Ectodermal cell (in vitro differentiated cells): Measurements from ENCODE around the gene MT1H.
"Not testable (repeated sequence)": the region's sequence is repeated elsewhere in the genome, so short reads cannot be mapped to it uniquely, and the experiment has no call there.

Experiments used
- H3K27ac ChIP-seq: 2 replicates; pipeline ENCODE4 v1.7.0; 2013; ENCODE audit warnings: mild to moderate bottlenecking, low read depth, low read length; ENCODE audit not compliant: insufficient read depth, poor library complexity, severe bottlenecking
- H3K27me3 ChIP-seq: 2 replicates; pipeline ENCODE4 v1.7.0; 2013; ENCODE audit warnings: mild to moderate bottlenecking, low read length; ENCODE audit not compliant: insufficient read depth, control insufficient read depth, poor library complexity, severe bottlenecking
- H3K36me3 ChIP-seq: one replicate; pipeline ENCODE4 v1.7.0; 2013; ENCODE audit warnings: low read length; ENCODE audit not compliant: control insufficient read depth, insufficient read depth
- H3K4me1 ChIP-seq: one replicate; pipeline ENCODE4 v1.7.0; 2013; ENCODE audit warnings: low read length; ENCODE audit not compliant: control insufficient read depth, insufficient read depth
- H3K4me3 ChIP-seq: 2 replicates; pipeline ENCODE4 v1.7.0; 2013; ENCODE audit warnings: low read depth, low read length, control low read depth; ENCODE audit not compliant: insufficient read depth
- H3K9me3 ChIP-seq: 2 replicates; pipeline ENCODE4 v1.7.0; 2013; ENCODE audit warnings: mild to moderate bottlenecking, low read length, moderate library complexity; ENCODE audit not compliant: control insufficient read depth
- WGBS, 2 experiments: methylation state at CpG; one replicate each; pipeline ENCODE4 v1.1.7; 2013; ENCODE audit warnings: missing lambda C conversion rate in 2 of 2; 5-methylcytosine and 5-hydroxymethylcytosine counted together

MT1H gene

GRCh38 chr16:56664506-56664905, 5.1 kb upstream of the MT1H start:
- 100% methylated on average over 1 of the region's 1 CpG; no CpG with 5 or more reads in 1 of the 2 experiments for WGBS, 2 experiments

GRCh38 chr16:56665286-56666261, 4.0 kb upstream of the MT1H start:
- H3K27me3 ChIP-seq, result peaks cover 100% of the 10 kb centered on the region
- not testable (repeated sequence) for H3K9me3 ChIP-seq, H3K4me1 ChIP-seq, H3K4me3 ChIP-seq, H3K36me3 ChIP-seq, H3K27ac ChIP-seq
- 74 to 77% methylated on average over 8 of the region's 8 CpGs for WGBS, 2 experiments

More at GRCh38 chr16:56664506-56664905, 5.1 kb upstream of the MT1H start:
- H3K4me1 ChIP-seq, result peaks cover 6% of the 10 kb centered on the region
- no peak overlapping the region for H3K4me3 ChIP-seq
- no peaks in the 10 kb centered on the region for H3K36me3 ChIP-seq
- no peaks in the 10 kb centered on the region for H3K9me3 ChIP-seq
- H3K27me3 ChIP-seq, result peaks cover 100% of the 10 kb centered on the region
- H3K27ac ChIP-seq, result no peak overlapping the region

GRCh38 chr16:56667581-56668571, 1.7 kb upstream of the MT1H start, which contains the start of gene MT1G:
Gene MT1G (minus strand): TSS chr16:56668065. CDS start chr16:56667993, 72 bp downstream.
- H3K27ac ChIP-seq, result no peak within 1 kb of the TSS
- no peaks in the 10 kb centered on the region for H3K9me3 ChIP-seq
- 16 to 17% methylated on average over 46 of the region's 46 CpGs for WGBS, 2 experiments
- peaks cover 100% of the 10 kb centered on the region for H3K27me3 ChIP-seq
- no peak within 1 kb of the TSS for H3K4me3 ChIP-seq
- no peaks in the 10 kb centered on the region for H3K36me3 ChIP-seq
- H3K4me1 ChIP-seq, result peaks cover 3% of the 10 kb centered on the region

GRCh38 chr16:56669840-56670619, 416 bp downstream of the MT1H start:
- Histone ChIP-seq H3K27me3 (peaks cover 100% of the 10 kb centered on the region), H3K4me1 (no peaks in the 10 kb centered on the region), H3K9me3 (no peaks in the 10 kb centered on the region), H3K36me3 (no peaks in the 10 kb centered on the region), H3K27ac (no peak overlapping the region), H3K4me3 (no peak overlapping the region)
- 39% methylated on average over 19 of the region's 19 CpGs for WGBS, 2 experiments

GRCh38 chr16:56670620-56670934, 963 bp downstream of the MT1H start:
- Histone ChIP-seq H3K9me3 (no peaks in the 10 kb centered on the region), H3K4me1 (no peaks in the 10 kb centered on the region), H3K27ac (no peak overlapping the region), H3K36me3 (no peaks in the 10 kb centered on the region), H3K4me3 (no peak overlapping the region), H3K27me3 (peaks cover 100% of the 10 kb centered on the region)
- 46 to 69% methylated on average over 2 of the region's 2 CpGs for WGBS, 2 experiments

GRCh38 chr16:56671691-56672090, 2.1 kb downstream of the MT1H start:
- not testable (repeated sequence) for H3K9me3 ChIP-seq, H3K4me1 ChIP-seq, H3K27ac ChIP-seq, H3K36me3 ChIP-seq, H3K4me3 ChIP-seq
- 78 to 80% methylated on average over 1 of the region's 2 CpGs for WGBS, 2 experiments
- H3K27me3 ChIP-seq, result peaks cover 100% of the 10 kb centered on the region

- not testable (repeated sequence) for H3K27ac ChIP-seq, H3K9me3 ChIP-seq, H3K4me3 ChIP-seq, H3K4me1 ChIP-seq, H3K36me3 ChIP-seq
- WGBS, 2 experiments, result 83 to 92% methylated on average over 3 of the region's 3 CpGs
- H3K27me3 ChIP-seq, result peaks cover 100% of the 10 kb centered on the region
These were observed 2.6 kb downstream of the MT1H start for GRCh38 chr16:56672171-56672570.

GRCh38 chr16:56672761-56673536, 3.3 kb downstream of the MT1H start:
- Histone ChIP-seq H3K27me3 (peaks cover 100% of the 10 kb centered on the region), H3K4me3 (no peak overlapping the region), H3K9me3 (no peaks in the 10 kb centered on the region), H3K27ac (no peak overlapping the region), H3K36me3 (no peaks in the 10 kb centered on the region), H3K4me1 (no peaks in the 10 kb centered on the region)
- 87 to 91% methylated on average over 11 of the region's 11 CpGs for WGBS, 2 experiments

GRCh38 chr16:56673921-56674320, 4.3 kb downstream of the MT1H start:
- 40 to 41% methylated on average over 12 of the region's 12 CpGs for WGBS, 2 experiments
- no peaks in the 10 kb centered on the region for H3K4me1 ChIP-seq
- no peak overlapping the region for H3K4me3 ChIP-seq
- no peaks in the 10 kb centered on the region for H3K9me3 ChIP-seq
- H3K27me3 ChIP-seq, result peaks cover 92% of the 10 kb centered on the region
- no peaks in the 10 kb centered on the region for H3K36me3 ChIP-seq
- no peak overlapping the region for H3K27ac ChIP-seq
